SK-N-SH treated with all-trans-retinoic acid at 6 μM for 48 hours (cell line): ENCODE results near the gene DNAJB1.

Experiments used
- ATAC-seq: fragments of 200-7000 bp; cut with Tn5 transposase; 3 replicates; pipeline ENCODE4 v1.9.1; 2020; ENCODE audit warnings: mild to moderate bottlenecking, moderate library complexity
- BACH2 ChIP-seq: fragments of 250-450 bp; sonication (Bioruptor Pico); IDR thresholded peaks from 2 replicates; pipeline ENCODE4 v1.9.0; 2021; ENCODE audit warnings: mild to moderate bottlenecking, borderline replicate concordance
- CSDC2 ChIP-seq: fragments of 250-450 bp; sonication (Bioruptor Pico); IDR thresholded peaks from 2 replicates; pipeline ENCODE4 v1.5.0; 2020; ENCODE audit warnings: mild to moderate bottlenecking, moderate library complexity
- ESRRG ChIP-seq: fragments of 250-450 bp; sonication (Bioruptor Pico); IDR thresholded peaks from 2 replicates; pipeline ENCODE4 v1.6.1; 2021; ENCODE audit warnings: mild to moderate bottlenecking
- GLIS3 ChIP-seq: fragments of 250-450 bp; sonication (Bioruptor Pico); IDR thresholded peaks from 2 replicates; pipeline ENCODE4 v1.5.0; 2020; ENCODE audit warnings: mild to moderate bottlenecking, moderate library complexity
- ISL1 ChIP-seq: fragments of 250-450 bp; sonication (Bioruptor Pico); IDR thresholded peaks from 2 replicates; pipeline ENCODE4 v2.1.2; 2022; ENCODE audit warnings: mild to moderate bottlenecking, moderate library complexity
- OSR1 ChIP-seq: fragments of 250-450 bp; sonication (Bioruptor Pico); IDR thresholded peaks from 2 replicates; pipeline ENCODE4 v1.8.0; 2022; ENCODE audit warnings: moderate library complexity, mild to moderate bottlenecking, inconsistent platforms
- PPARA ChIP-seq: fragments of 250-450 bp; sonication (Bioruptor Pico); IDR thresholded peaks from 2 replicates; pipeline ENCODE4 v1.5.0; 2020; ENCODE audit warnings: mild to moderate bottlenecking, borderline replicate concordance
- RARB ChIP-seq: fragments of 250-450 bp; sonication (Bioruptor Pico); IDR thresholded peaks from 2 replicates; pipeline ENCODE4 v1.8.0; 2021; ENCODE audit warnings: mild to moderate bottlenecking, moderate library complexity
- SNAI2 ChIP-seq: fragments of 250-450 bp; sonication (Bioruptor Pico); IDR thresholded peaks from 2 replicates; pipeline ENCODE4 v1.5.0; 2020; ENCODE audit warnings: mild to moderate bottlenecking, moderate library complexity
- TCF4 ChIP-seq: fragments of 250-450 bp; sonication (Bioruptor Pico); IDR thresholded peaks from 2 replicates; pipeline ENCODE4 v1.8.0; 2021; ENCODE audit warnings: mild to moderate bottlenecking, moderate library complexity, borderline replicate concordance
- TOX ChIP-seq: fragments of 250-450 bp; sonication (Bioruptor Pico); IDR thresholded peaks from 2 replicates; pipeline ENCODE4 v1.8.0; 2021; ENCODE audit warnings: mild to moderate bottlenecking, moderate library complexity, borderline replicate concordance
- ZC3H10 ChIP-seq: fragments of 250-450 bp; sonication (Bioruptor Pico); IDR thresholded peaks from 2 replicates; pipeline ENCODE4 v1.5.1; 2021; ENCODE audit warnings: mild to moderate bottlenecking, moderate library complexity
- ZFP3 ChIP-seq: fragments of 250-450 bp; sonication (Bioruptor Pico); IDR thresholded peaks from 2 replicates; pipeline ENCODE4 v1.5.0; 2020; ENCODE audit warnings: mild to moderate bottlenecking, moderate library complexity
- ZFP30 ChIP-seq: fragments of 450-650 bp; formaldehyde crosslinking; IDR thresholded peaks from 2 replicates; pipeline ENCODE4 v1.5.0; 2022; ENCODE audit warnings: mild to moderate bottlenecking, moderate library complexity
- ZNF70 ChIP-seq: fragments of 450-650 bp; formaldehyde crosslinking; IDR thresholded peaks from 2 replicates; pipeline ENCODE4 v1.5.0; 2020; ENCODE audit warnings: mild to moderate bottlenecking, moderate library complexity
- ZNF8 ChIP-seq: fragments of 450-650 bp; formaldehyde crosslinking; IDR thresholded peaks from 2 replicates; pipeline ENCODE4 v1.5.0; 2020; ENCODE audit warnings: mild to moderate bottlenecking, moderate library complexity
- TF ChIP-seq, protein P1 (sequence below): fragments of 250-450 bp; sonication (Bioruptor Pico); IDR thresholded peaks from 2 replicates; pipeline ENCODE4 v1.5.0; 2020; ENCODE audit warnings: mild to moderate bottlenecking, moderate library complexity
- TF ChIP-seq, protein P2 (sequence below): fragments of 250-450 bp; sonication (Bioruptor Pico); IDR thresholded peaks from 2 replicates; pipeline ENCODE4 v1.5.1; 2020; ENCODE audit warnings: low read depth, mild to moderate bottlenecking, moderate library complexity
- TF ChIP-seq, protein P3 (sequence below): fragments of 250-450 bp; sonication (Bioruptor Pico); IDR thresholded peaks from 2 replicates; pipeline ENCODE4 v1.8.0; 2020; ENCODE audit warnings: mild to moderate bottlenecking, moderate library complexity, borderline replicate concordance
- TF ChIP-seq, protein P4 (sequence below): fragments of 250-450 bp; sonication (Bioruptor Pico); IDR thresholded peaks from 2 replicates; pipeline ENCODE4 v1.8.0; 2021; ENCODE audit warnings: low read depth, mild to moderate bottlenecking, moderate library complexity, borderline replicate concordance

Gene DNAJB1

DNA sequence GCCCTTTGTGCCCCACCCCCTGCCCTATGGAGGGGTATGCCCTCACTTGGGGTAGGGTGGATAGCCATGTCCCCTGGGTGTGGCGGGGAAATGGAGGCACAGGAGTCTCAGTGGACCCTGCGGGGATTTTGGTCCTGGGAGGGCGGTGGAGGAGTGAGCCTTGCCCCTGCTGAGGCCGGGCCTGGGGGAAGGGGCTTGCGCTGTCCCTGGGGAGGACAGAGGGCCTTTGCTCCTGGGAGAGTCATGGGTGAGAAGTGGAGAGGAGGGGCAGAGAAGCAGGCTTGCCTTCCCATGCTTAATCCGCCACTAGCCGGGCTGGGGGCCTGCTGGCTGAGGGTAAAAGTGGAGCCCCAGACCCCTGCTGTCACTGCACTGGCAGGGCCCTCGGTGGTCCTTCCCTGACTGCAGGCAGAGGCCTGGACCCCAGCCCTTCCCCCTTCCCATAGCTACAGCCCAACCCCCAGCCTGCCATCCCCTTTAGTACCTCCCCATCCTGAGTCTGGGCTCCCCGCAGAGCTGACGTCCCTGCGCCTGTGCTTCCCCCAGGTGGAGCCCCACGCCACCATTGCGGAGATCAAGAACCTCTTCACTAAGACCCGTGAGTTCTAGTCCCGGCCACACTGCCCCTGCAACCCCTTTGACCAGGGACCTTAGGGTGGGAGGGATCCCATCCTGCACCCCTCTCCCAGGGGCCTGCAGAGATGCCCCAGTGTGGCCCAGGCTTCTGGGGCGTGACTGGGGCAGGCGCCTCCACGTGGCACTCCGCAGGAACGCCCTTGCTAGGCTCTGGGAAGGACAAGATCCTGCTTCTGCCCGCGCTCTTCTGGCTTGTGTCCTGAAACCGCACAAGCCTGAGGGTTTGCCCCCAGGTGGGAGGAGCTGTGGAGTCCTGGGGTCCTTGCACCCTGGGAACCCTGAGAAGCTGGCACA, 44.7 kb upstream of the DNAJB1 start:
- ATAC-seq, result no peak

DNA sequence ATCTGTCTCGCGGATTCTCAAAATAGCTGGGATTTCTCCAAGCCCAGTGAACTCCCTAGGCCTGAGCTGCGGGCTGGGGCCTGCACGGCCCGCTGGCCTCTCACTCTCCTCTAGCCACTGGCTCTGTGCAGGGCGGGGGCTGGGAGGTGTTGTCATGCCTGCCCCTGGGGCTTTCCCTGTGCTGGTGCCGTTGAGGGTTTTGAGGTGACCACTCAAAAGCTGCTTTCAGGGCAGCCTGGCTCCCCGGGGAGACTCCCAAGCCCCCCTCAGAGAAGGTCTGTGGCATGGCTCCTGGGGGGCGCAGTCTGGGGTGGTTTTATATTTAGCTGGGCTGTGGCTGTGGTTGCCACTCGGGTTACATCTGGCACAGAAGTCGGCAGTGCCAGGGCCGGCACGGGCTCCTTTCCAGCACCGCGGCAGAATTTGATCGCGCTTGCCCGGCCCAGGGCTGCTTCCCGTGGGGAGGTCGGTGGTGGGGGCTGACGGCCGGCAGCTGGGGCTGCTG, 43.7 kb upstream of the DNAJB1 start:
- no peak for TF ChIP-seq OSR1 (CRISPR knock-in tag)
- TF ChIP-seq RARB, result no peak
- no peak for TF ChIP-seq ZFP3 (CRISPR knock-in tag)
- no peak for TF ChIP-seq TCF4 (CRISPR knock-in tag)
- no peak for TF ChIP-seq BACH2 (CRISPR knock-in tag)
- TF ChIP-seq, protein P1, sequence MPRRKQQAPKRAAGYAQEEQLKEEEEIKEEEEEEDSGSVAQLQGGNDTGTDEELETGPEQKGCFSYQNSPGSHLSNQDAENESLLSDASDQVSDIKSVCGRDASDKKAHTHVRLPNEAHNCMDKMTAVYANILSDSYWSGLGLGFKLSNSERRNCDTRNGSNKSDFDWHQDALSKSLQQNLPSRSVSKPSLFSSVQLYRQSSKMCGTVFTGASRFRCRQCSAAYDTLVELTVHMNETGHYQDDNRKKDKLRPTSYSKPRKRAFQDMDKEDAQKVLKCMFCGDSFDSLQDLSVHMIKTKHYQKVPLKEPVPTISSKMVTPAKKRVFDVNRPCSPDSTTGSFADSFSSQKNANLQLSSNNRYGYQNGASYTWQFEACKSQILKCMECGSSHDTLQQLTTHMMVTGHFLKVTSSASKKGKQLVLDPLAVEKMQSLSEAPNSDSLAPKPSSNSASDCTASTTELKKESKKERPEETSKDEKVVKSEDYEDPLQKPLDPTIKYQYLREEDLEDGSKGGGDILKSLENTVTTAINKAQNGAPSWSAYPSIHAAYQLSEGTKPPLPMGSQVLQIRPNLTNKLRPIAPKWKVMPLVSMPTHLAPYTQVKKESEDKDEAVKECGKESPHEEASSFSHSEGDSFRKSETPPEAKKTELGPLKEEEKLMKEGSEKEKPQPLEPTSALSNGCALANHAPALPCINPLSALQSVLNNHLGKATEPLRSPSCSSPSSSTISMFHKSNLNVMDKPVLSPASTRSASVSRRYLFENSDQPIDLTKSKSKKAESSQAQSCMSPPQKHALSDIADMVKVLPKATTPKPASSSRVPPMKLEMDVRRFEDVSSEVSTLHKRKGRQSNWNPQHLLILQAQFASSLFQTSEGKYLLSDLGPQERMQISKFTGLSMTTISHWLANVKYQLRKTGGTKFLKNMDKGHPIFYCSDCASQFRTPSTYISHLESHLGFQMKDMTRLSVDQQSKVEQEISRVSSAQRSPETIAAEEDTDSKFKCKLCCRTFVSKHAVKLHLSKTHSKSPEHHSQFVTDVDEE, result no peak
- TF ChIP-seq, protein P2, sequence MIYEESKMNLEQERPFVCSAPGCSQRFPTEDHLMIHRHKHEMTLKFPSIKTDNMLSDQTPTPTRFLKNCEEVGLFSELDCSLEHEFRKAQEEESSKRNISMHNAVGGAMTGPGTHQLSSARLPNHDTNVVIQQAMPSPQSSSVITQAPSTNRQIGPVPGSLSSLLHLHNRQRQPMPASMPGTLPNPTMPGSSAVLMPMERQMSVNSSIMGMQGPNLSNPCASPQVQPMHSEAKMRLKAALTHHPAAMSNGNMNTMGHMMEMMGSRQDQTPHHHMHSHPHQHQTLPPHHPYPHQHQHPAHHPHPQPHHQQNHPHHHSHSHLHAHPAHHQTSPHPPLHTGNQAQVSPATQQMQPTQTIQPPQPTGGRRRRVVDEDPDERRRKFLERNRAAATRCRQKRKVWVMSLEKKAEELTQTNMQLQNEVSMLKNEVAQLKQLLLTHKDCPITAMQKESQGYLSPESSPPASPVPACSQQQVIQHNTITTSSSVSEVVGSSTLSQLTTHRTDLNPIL, result no peak
- TF ChIP-seq PPARA (CRISPR knock-in tag), result no peak
- TF ChIP-seq SNAI2 (CRISPR knock-in tag), result no peak
- no peak for TF ChIP-seq ZFP30 (CRISPR knock-in tag)
- TF ChIP-seq CSDC2 (CRISPR knock-in tag), result no peak
- TF ChIP-seq ZNF70 (CRISPR knock-in tag), result no peak
- TF ChIP-seq ZC3H10 (CRISPR knock-in tag), result no peak
- TF ChIP-seq ISL1 (CRISPR knock-in tag), result no peak
- no peak for TF ChIP-seq GLIS3 (CRISPR knock-in tag)
- TF ChIP-seq, protein P3, sequence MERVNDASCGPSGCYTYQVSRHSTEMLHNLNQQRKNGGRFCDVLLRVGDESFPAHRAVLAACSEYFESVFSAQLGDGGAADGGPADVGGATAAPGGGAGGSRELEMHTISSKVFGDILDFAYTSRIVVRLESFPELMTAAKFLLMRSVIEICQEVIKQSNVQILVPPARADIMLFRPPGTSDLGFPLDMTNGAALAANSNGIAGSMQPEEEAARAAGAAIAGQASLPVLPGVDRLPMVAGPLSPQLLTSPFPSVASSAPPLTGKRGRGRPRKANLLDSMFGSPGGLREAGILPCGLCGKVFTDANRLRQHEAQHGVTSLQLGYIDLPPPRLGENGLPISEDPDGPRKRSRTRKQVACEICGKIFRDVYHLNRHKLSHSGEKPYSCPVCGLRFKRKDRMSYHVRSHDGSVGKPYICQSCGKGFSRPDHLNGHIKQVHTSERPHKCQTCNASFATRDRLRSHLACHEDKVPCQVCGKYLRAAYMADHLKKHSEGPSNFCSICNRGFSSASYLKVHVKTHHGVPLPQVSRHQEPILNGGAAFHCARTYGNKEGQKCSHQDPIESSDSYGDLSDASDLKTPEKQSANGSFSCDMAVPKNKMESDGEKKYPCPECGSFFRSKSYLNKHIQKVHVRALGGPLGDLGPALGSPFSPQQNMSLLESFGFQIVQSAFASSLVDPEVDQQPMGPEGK, result no peak
- TF ChIP-seq ESRRG, result no peak
- no peak for TF ChIP-seq ZNF8 (CRISPR knock-in tag)
- ATAC-seq, result peak; percentile 72

More for the DNA sequence above, 44.7 kb upstream of the DNAJB1 start:
- TF ChIP-seq, protein P2, result no peak
- TF ChIP-seq TOX (CRISPR knock-in tag) (no peak), ZNF70 (CRISPR knock-in tag) (no peak), GLIS3 (CRISPR knock-in tag) (no peak), SNAI2 (CRISPR knock-in tag) (no peak), PPARA (CRISPR knock-in tag) (no peak), TCF4 (CRISPR knock-in tag) (no peak)
- TF ChIP-seq, protein P3, result no peak
- TF ChIP-seq, protein P4, sequence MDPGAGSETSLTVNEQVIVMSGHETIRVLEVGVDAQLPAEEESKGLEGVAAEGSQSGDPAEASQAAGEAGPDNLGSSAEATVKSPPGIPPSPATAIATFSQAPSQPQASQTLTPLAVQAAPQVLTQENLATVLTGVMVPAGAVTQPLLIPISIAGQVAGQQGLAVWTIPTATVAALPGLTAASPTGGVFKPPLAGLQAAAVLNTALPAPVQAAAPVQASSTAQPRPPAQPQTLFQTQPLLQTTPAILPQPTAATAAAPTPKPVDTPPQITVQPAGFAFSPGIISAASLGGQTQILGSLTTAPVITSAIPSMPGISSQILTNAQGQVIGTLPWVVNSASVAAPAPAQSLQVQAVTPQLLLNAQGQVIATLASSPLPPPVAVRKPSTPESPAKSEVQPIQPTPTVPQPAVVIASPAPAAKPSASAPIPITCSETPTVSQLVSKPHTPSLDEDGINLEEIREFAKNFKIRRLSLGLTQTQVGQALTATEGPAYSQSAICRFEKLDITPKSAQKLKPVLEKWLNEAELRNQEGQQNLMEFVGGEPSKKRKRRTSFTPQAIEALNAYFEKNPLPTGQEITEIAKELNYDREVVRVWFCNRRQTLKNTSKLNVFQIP (CRISPR knock-in tag), result no peak
